H1 (cell line): ENCODE results near the gene MDK. TPM values are rescaled to one million over a fixed set of nuclear protein-coding genes. Genes with fewer than 3 reads are reported as not detected.

Experiments
- CHD7 ChIP-seq: fragments of 300-600 bp; sonication (generic); IDR thresholded peaks from 2 replicates; pipeline ENCODE4 v1.7.1; 2012; ENCODE audit warnings: low read length, moderate library complexity, mild to moderate bottlenecking, inconsistent platforms; ENCODE audit not compliant: insufficient replicate concordance
- KDM1A ChIP-seq: fragments of 200-600, 300-600 bp; sonication (generic); IDR thresholded peaks from 2 replicates; pipeline ENCODE4 v1.7.1; 2016; ENCODE audit warnings: mild to moderate bottlenecking, low read length, borderline replicate concordance
- POLR2AphosphoS5 ChIP-seq: IDR thresholded peaks from 2 replicates; pipeline ENCODE4 v1.6.1; 2011; ENCODE audit warnings: low read depth, low read length
- RFX5 ChIP-seq: IDR thresholded peaks from 2 replicates; pipeline ENCODE4 v1.6.1; 2011; ENCODE audit warnings: low read depth, low read length, improper control_type of control experiment, borderline replicate concordance
- SIRT6 ChIP-seq: IDR thresholded peaks from one replicate; pipeline ENCODE4 v1.7.1; 2012; ENCODE audit warnings: low read length, inconsistent platforms
- SIX5 ChIP-seq: IDR thresholded peaks from 2 replicates; pipeline ENCODE4 v1.6.1; 2011; ENCODE audit warnings: mild to moderate bottlenecking, low read depth, low read length
- polyA plus RNA-seq, 7 experiments: library from polyadenylated mRNA; depleted of rRNA in 3 of 7; stranded (reverse) in 5 of 7; unstranded in 2 of 7; fragments of >200 nt in 5 of 7; fragments of 200-250 nt in 2 of 7; gene quantifications; 1 replicate in 5 of 7; 2 replicates in 1 of 7; 4 replicates in 1 of 7; pipeline versions ENCODE4 v1.2.1 to v1.2.3, GENCODE V29; 2011 to 2013; ENCODE audit warnings: missing spikeins in 2 of 7, mixed read lengths in 2 of 7
- total RNA-seq: library from RNA; stranded (reverse); fragmentation: NEBNext Ultra II Directional; extraction: Animal tissue kit (Norgen Biotek cat#: 25700); gene quantifications from 2 replicates; pipeline ENCODE4 v1.2.1, GENCODE V29; 2021

MDK gene
- total and polyA plus RNA-seq, 2 of the 8 experiments (the other 6 are each of a cell fraction or from before 2014, with no cell fraction given) = 309 to 606 TPM

GRCh38 chr11:46374815-46375214 lies 6.7 kb upstream of the MDK start (continued):
- no peak for TF ChIP-seq CHD7
- no peak for TF ChIP-seq KDM1A
- TF ChIP-seq RFX5 = no peak
- no peak for TF ChIP-seq POLR2AphosphoS5
- no peak for TF ChIP-seq SIRT6
- TF ChIP-seq SIX5 = no peak
